ENCODE measurements around the gene HIPK1.

HIPK1 gene

DNA sequence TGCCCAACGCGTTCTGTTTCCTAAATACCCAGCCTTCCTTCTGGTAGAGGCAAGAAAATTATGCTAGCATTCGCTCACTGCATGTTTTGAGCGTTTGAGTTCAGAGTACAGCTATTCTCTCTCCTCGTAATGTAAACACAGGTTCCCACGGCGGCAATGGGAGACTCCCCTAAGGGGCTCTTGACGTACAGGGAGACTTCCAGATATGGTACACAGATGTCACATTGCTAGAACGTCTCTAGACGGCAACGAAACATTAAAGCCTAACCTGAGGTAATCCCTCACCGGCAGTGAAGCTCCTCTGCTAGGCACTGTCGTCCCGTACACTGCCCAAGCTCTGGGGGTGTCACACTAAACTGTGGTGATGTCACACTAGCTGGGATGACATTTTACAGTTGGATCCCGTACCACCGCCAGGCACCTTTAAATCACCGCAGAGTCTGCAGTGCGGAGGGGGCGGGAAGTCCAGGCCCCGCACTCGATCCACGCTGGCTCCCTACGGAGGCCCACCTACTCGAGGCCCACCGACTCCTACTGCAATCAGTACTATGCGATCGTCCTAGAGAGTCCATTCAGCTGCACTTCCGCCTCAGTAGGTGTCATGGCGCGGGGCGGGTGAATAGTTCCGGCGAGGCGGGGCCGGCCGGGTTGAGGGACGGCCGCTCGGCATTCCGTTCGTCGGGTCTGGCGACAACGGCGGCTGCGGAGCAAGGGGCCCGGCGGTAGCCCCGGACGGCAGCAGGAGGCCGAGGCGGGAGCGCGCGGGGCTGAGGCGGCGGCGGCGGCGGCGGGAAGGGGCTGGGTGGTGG is at the start of gene HIPK1:
TSS of gene HIPK1 (plus strand) at position 384 of the 809 bp plus-strand sequence.
- DNase-seq = peak; percentile 87

DNA sequence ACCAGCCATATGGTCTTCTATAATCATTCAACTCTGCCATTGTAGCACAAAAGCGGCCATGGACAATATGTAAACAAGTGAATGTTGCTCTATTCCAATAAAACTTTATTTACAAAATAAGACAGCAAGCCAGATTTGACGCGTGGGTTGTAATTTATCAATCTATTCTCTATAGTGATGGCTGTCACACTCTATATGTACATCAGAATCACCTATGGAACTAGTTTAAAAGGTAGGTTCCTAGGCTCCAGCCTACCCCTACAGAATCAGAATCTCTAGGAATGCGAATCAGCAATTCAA is 49.4 kb upstream of the HIPK1 start:
- no peak for DNase-seq

DNA sequence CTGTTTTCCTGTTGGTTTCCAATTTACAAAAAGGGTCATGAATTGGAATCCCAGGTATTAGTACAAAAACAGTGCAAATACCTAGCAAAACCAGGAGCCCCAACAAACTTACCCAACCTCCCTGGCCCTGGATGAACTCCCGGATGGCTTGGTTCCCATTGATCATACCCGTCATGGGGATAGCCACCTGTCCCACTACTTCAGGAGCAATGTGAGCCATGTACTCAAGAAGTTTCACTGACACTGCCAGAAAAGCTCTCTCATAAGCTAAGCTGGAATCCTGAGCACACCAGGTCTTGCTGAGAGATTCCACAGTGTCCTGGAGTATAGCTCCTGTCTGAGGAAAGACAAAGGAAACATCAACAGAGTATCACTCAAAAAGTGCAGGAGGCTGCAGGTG is 47.5 kb upstream of the HIPK1 start:
- DNase-seq = no peak

DNA sequence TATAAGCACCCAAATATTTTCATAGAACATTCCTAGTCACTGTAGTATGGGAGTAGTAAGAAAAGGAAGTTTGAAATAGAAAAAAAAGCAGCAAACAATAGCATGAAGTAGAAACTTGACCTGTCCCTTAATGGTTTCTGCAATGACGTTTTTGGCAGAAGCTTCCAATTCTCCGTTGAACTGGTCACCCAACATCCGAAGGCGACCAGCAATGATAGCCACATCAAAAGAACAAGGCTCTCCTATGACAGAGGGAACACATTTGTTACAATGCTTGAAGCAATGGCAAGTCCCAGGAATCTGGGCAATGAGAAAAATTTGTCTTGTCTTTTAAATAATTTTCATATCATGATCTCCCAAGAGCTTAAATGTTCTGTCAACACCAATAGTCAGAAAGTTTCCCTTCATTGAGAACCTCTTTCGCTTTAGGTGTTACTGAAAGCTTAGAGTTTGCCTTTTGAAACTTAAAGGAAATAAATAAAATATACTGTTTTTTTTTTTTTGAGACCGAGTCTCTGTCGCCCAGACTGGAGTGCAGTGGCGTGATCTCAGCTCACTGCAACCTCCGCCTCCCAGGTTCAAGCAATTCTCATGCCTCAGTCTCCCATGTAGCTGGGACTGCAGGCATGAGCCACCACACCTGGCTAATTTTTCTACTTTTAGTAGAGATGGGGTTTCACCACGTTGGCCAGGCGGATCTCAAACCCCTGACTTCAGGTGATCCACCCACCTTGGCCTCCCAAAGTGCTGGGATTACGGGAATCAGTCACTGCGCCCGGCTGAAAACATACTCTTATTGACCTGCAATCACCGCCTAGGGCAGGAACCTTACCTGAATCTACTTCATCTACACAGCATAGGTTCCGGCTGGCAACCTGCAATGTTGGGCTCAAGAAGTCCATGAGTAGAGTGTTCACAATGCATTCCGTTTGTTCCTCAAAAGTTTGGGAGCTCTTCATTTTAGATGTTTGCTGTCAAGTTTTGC is 42.4 kb upstream of the HIPK1 start:
- no peak for DNase-seq

DNA sequence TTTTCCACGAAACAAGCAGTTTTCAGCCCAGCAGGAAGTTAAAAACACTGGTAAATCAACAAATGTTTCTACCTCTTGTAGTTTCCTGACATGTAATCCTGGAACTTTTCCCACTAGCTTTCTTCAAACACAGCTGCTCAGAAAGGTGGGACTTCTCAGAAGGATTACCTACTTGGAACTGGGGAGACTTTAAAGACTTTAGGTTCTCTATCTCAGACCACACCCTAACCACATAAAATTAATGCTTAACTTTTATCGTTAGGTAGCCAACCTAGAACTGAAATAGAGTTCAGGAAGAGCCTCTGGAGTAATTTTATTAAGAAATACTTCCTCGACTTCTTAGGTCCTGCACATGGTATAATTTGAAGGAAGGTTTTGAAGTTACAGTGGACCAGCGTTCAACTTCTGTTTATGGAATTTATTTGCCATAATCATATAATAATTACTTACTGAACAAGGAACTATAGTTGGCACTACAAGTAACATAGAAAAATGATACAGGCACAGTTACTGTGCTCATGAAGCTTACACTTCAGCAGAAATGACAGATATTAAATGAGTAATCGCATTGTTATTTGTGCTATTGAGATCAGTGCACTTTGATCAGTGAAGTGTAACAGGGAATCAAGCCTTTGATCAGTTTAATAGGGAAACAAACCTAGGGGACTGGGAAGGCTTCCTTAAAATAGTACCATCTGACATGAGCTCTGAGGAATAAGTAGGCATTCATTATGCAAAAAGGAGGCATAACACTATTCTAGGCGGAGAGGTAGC is 41.5 kb upstream of the HIPK1 start, which contains the start of gene BCL2L15:
TSS of gene BCL2L15 (minus strand) at position 180 of the 774 bp plus-strand sequence. CDS start 206 bp downstream, outside the sequence.
- DNase-seq = no peak

DNA sequence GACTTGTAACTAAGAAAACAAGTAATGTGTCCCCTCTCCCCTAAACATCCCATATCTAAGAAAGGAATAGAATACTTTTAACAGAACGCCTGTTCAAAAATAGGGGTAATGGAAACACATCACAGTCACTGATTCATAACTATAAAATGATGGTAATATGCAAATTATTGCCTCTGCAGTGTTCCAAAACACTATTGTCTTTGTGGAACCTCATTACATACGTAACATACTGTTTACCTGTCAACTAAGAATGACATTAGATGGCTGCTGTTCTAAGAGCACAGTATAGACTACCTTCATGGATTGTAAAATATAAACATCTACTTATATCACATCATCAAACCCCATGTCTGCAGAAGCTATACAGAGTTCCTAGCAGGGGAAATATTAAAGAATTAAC is 38.3 kb upstream of the HIPK1 start:
- DNase-seq = no peak

DNA sequence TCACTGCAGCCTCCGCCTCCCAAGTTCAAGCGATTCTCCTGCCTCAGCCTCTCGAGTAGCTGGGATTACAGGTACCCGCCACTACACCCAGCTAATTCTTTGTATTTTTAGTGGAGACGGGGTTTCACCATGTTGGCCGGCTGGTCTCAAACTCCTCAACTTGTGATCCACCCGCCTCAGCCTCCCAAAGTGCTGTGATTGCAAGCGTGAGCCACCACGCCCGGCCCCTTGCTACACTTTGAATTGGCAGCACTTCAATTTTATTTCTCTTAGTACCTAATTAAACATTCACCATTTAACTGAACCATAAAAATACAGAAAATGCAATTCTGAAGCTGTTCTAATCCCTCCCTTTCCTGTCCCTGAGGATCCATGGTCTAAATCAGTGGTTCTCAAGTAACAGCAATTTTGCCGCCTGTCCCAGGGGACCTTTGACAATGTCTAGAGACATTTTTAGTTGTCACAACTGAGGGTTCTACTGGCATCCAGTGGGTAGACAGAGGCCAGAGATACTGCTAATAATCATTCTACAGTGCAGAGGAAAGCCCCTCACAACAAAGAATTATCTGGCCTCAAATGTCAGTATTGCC is 37.4 kb upstream of the HIPK1 start:
- peak; percentile 65 for DNase-seq

DNA sequence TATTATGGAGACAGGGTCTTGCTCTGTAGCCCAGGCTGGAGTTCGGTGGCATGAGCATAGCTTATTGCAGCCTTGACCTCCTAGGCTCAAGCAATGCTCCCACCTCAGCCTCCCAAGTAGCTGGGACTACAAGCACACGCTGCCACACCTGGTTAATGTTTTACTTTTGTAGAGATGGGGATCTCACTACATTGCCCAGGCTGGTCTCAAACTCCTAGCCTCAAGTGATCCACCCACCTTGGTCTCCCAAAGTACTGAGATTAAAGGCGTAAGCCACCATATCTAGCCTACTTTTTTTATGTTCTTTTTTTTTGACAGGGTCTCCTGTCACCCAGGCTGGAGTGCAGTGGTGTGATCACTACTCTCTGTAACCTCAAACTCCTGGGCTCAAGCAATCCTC is 35.9 kb upstream of the HIPK1 start:
- no peak for DNase-seq

DNA sequence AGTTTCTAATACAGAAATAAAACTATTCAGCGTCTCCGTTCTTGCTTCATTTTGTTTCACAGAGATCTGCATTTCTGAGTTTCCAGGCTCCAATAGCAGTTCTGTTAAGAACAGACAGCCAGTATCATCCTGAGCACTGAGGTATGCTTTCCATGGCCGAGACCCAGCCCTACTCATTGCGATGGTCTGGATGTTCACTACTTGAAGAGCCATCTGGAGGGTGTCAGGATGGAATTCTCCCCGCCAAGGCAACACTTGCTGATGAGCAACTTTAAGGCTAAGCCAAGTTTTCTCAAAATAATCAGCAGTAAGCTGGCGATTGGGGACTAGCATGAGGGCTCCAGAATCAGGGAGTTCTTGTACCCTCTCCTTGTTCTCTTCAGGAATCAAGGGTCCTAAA is 34.0 kb upstream of the HIPK1 start:
- DNase-seq = no peak

DNA sequence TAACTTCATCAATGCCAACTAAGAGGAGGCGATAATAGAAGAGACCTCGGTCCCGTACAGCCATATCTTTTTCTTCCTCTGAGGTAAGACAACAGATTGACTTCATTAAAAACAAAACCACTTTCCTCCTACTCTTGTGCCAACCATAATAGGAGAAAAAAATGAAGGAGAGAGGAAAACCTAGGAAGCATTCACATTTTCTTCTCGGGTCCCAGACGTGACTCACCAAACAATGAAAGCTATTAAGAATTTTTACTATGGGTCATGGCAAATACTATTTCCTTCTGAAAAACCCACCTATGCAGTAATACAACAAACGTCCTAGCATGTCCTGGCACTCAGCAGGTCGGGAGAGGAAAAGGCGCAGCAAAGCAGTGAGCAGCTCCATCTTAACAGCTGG is 33.2 kb upstream of the HIPK1 start:
- DNase-seq = no peak

DNA sequence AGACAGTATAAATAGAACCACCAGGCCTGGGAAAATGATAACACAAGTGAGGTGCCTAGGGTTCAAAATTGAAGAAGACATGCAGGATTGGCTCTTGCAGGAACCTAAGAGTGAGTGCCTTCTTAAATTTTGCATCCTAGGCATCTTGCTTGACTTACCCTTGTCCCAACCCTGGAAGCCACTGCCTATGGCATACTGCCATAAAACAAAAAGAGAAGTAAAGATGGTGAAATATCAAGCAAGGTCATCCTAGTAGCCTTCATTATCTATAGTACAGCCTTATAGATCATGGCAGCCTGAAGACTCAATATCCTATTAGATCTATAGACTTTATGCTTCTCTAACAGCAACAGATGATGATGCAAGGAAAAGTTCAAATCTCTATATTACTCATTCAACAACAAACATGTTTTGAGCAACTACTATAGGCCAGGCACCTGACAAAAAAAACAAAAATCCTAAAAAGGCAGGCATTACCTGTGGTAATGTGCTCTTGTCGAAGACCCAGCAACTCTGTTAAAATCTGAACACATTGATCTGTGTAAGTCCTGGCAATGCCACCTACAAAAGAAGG is 30.8 kb upstream of the HIPK1 start:
- no peak for DNase-seq

DNA sequence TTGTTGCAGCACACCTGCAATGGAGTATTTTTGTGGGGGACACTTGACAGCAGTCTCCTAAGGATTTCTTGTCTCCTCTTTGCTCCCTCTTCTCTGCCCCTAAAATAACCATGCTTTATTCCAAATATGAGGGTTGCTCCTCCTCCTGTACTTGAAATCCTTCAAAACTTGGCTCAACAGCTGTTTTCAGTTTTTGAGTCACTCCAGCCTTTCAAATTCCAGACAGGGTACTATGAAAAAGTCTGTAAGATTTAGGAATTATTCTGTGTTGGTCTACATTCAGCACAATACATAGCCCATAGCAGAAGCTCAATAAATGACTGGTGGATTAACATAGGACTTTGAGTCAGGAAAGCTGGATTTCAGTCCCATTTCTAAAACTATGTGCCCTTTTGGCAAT is 30.0 kb upstream of the HIPK1 start:
- DNase-seq = no peak

DNA sequence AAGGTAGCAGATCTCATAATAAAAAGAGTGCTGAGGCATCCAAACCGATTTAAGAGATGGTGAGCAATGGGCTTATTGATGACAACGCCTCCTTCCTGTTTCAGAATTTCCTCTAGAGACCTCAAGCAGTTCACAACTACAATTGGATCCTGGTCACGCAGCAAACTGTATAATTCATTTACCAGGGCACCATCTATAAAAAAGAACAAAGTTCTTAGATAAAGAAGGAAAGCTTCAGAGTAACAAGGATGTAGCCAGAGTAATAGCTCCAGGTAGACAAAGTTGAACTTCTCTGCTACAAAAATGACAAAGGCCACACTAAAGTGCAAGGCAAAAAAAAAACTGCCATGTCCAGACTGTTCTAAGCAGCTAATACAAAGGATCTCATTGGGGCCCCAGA is 27.9 kb upstream of the HIPK1 start:
- DNase-seq = no peak

DNA sequence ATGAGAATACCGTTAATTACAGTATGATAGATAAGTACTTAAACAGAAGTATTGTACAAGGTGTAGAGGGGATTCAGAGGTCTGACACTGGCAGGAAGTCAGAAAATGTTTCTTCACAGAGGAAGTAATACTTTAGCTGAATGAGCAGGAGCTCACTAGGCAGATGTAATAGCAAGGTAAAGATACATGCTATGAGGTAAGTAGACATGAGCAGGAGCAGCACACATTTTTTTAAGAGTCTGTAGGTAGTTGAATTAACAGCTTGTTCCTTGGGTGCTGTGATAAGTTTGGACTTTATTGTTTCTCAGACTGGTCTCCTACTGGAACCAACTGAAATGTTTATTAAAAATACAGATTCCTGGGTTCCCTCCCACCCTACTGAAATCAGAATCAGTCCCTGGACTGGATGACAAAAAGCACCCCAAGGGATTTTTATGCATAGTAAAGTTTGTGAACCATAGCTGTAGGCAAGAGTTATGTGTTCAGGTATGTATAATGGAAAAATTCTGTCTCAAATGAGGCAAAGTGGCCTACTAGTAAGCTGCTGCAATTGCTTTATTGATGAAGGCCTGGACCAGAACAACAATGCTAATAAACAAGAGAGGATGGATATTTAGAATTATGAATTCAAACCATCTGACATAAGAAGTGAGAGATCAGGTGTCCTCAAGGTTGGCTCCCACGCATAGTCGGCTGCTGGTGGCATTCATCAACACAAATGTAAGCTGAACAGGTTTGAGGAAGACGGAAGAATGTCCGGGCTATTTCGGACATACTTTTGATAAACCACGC is 25.4 kb upstream of the HIPK1 start:
- no peak for DNase-seq

DNA sequence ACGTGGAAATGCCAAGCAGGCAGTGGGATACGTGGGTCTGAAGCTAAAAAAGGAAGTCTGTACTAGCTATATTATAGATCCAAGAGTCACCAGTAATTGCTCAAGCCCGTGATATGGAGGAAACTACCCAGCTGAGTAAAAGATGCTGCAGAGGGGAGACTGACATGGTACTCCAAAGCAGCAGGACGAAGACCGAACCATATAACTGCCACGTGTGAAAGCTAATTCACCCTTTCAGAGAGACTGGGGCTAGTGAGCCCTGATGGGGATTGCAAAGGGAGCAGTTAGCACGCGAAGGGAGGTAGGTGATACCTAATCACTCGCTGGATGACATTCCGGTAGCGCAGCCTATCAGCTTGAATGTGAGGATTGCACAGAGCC is 24.8 kb upstream of the HIPK1 start:
- peak; percentile 41 for DNase-seq

DNA sequence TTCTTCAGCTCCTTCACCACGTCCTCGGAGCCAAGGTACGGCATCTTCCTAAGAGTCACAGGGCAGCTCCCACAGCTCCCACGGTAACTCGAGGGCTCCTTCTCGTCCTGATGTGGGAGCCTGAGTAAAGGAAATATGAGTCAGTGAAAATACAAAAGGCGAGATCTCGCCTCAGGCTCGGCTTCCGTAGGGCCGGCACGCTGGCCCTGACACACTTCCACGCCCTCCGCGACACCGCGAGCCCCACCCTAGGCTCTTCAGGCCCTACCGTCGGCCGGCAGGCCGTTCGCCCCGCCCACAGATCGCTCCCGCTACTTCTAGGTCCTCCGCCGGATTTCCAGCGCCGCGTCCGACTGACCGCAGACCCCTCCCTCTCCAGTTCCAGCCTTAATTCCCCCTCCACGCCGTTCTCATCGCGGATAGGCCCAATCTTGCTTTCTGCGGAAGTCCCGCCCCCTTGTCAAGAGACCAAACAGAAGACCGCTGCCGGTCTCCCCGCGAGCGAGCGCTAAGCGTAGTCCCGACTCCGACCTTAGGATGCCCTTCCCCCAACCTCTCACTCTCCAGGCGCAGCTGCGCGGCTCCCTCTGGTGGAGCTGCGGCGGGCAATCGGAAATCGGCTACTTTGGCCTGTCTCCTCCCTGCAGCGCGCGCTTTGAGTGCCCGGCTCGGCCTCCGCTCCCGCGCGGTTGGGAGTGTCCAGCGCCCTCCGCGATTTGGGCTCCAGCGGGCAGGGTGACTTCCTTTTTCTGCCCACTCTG is 24.3 kb upstream of the HIPK1 start, which contains the start of the genes AP4B1 and DCLRE1B:
TSS of gene AP4B1 (minus strand) at position 126 of the 761 bp plus-strand sequence. CDS start at position 44, 82 bp downstream.
TSS of gene DCLRE1B (plus strand) at position 653 of the 761 bp plus-strand sequence. CDS start 261 bp downstream, outside the sequence.
- peak; percentile 98 for DNase-seq

DNA sequence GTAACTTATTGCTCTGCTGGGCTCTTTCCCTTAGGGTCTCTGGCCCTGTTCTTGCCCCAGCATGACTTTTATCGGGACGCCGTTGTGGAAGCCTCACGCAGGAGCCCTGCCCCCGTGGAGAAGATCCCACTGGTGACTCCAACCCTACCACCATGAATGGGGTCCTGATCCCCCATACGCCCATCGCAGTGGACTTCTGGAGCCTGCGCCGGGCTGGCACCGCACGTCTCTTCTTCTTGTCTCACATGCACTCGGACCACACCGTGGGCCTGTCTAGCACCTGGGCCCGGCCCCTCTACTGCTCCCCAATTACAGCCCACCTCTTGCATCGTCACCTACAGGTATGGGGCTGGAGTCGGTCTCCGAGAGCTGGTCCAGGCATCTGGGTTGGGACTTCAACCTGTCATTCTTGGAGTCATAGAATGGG is 23.7 kb upstream of the HIPK1 start:
- DNase-seq = peak; percentile 5

DNA sequence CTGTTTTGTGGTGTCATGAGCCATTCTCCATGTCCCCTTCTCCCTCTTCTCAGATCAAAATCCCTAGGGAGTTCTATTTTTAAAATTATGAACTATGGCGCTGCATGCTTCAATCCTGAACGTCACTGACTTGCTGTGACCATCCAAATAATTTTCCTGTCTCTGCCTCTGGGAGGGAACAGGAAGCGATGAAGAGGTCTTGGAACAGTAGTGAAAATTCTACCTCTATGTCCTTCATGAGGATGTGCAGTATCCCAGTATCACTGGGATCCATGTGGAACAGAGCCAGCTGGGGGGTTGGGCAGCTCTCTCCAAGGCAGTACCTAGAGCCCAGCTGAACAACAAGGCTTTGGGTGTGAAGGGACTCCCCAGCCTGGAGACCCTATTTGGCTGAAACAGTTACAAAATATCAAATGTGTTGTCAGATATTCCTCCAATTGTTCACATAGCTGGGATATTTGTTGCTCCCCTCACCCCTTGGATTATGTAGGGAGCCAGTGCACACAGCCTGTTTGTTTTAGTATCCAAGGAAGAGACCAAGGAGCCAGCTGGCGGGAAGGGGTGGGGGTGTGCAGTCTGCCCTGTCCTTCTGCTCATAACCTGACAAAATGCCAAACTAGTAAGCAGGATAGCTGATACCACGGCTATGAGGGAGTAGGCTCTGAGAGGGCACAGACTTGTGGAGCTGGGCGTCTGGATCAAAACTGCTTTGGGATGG is 16.4 kb upstream of the HIPK1 start:
- no peak for DNase-seq

DNA sequence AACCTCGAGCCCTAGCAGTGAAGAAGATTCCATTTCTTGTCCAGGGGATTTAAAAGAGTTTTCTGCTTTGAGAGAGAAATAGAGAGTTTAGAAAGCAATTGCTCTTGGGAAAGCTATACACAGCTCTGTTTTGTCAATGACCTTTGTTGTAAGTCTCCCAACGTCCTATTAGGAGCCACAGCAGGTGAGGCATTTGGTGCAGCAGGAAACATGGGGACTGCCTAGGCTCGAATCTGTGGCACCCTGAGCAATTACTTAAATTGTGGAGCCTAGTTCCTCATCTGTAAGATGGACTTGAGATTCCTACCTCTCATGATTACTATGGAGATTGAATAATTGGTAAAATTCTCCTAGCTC is 15.8 kb upstream of the HIPK1 start:
- DNase-seq = no peak

Measured in NCI-H1436 (cell line).